Activated CD8-positive, alpha-beta T cell treated with anti-CD3 and anti-CD28 coated beads for 36 hours (primary cell): Measurements from ENCODE around the gene NRTN. TPM values are rescaled to one million over a fixed set of nuclear protein-coding genes. Genes with fewer than 3 reads are reported as not detected.

Source experiments
- ATAC-seq: fragments of 200-7000 bp; cut with Tn5 transposase; one replicate; pipeline ENCODE4 v1.10.0; 2021; ENCODE audit warnings: mild to moderate bottlenecking, moderate library complexity
- CTCF ChIA-PET: fragments of 350-600 bp; sonication (Branson Sonifier 250); formaldehyde crosslinking; loops from one replicate; lab custom pipeline; 2021; ENCODE audit warnings: antibody characterized with exemption; lab: Charles Lee
- POLR2A ChIA-PET: fragments of 350-600 bp; sonication (Branson Sonifier 250); formaldehyde crosslinking; loops from one replicate; lab custom pipeline; 2021; ENCODE audit warnings: antibody characterized with exemption; lab: Charles Lee
- DNase-seq: peaks from one replicate; pipeline ENCODE4 v3.0.0-alpha.2; 2020
- H3K27ac Mint-ChIP-seq: one replicate; pipeline ENCODE4 v1.8.0; 2021; ENCODE audit warnings: mild to moderate bottlenecking, mixed read lengths
- H3K27me3 Mint-ChIP-seq: one replicate; pipeline ENCODE4 v1.8.0; 2021; ENCODE audit warnings: mixed read lengths
- H3K36me3 Mint-ChIP-seq: one replicate; pipeline ENCODE4 v1.8.0; 2021; ENCODE audit warnings: low read depth, mixed read lengths
- H3K4me1 Mint-ChIP-seq: one replicate; pipeline ENCODE4 v1.8.0; 2021; ENCODE audit warnings: low read depth, mixed read lengths
- H3K4me3 Mint-ChIP-seq: one replicate; pipeline ENCODE4 v1.8.0; 2021; ENCODE audit warnings: mild to moderate bottlenecking, moderate library complexity, mixed read lengths
- H3K9me3 Mint-ChIP-seq: one replicate; pipeline ENCODE4 v1.8.0; 2021; ENCODE audit warnings: mixed read lengths
- CTCF ChIP-seq: fragments of 200-600 bp; IDR thresholded peaks from one replicate; pipeline ENCODE4 v1.8.0; 2022; ENCODE audit warnings: antibody characterized with exemption, mild to moderate bottlenecking
- intact Hi-C: fragments of 100-400 bp; cut with micrococcal nuclease; formaldehyde crosslinking; loops from one replicate; pipeline ENCODE4 v1.10.0; 2022
- total RNA-seq, 2 experiments: library from RNA; stranded (reverse); gene quantifications; one replicate each; pipeline ENCODE4 v1.2.3, GENCODE V29; 2021

The NRTN gene
- total RNA-seq, 2 experiments from 2014 or later, result 0.72 TPM; not detected in 1

GRCh38 chr19:5789886-5790558 lies 14.8 kb upstream of the NRTN start:
- Mint-ChIP-seq H3K27ac (peak overlapping the region; percentile 100), H3K4me3 (peak overlapping the region; percentile 100), H3K4me1 (peaks cover 17% of the 10 kb centered on the region), H3K36me3 (peaks cover 37% of the 10 kb centered on the region), H3K9me3 (no peaks in the 10 kb centered on the region), H3K27me3 (no peaks in the 10 kb centered on the region)
- TF ChIP-seq CTCF, result no peak
- CTCF ChIA-PET, result interaction anchor here (1.1 to 3.3 kb wide), 2 partner anchors 14 to 101 kb away, joined by 4 to 16 read pairs; partner anchors contain the start of gene NRTN
- POLR2A ChIA-PET, result interaction anchor here (1.1 to 4.0 kb wide), 10 partner anchors 12 to 114 kb away, joined by 3 to 31 read pairs (median 6); partner anchors contain the start of genes CATSPERD, LONP1, NDUFA11 and RPL36
- no peak for ATAC-seq
- intact Hi-C loops, result loop anchor here (5.0 to 10.0 kb wide), 2 partner anchors 95 to 187 kb away; partner anchors contain the start of genes RANBP3 and RPL36
- no peak for DNase-seq

GRCh38 chr19:5790559-5791520 lies 14.0 kb upstream of the NRTN start, which contains the start of gene DUS3L:
DUS3L (minus strand) TSS chr19:5791163; CDS start chr19:5791141, 22 bp downstream.
- no peak for TF ChIP-seq CTCF
- H3K4me1 Mint-ChIP-seq, result peaks cover 17% of the 10 kb centered on the region
- DNase-seq (peak; percentile 99), ATAC-seq (peak; percentile 96)
- peak within 1 kb of the TSS; percentile 100 for H3K27ac Mint-ChIP-seq
- H3K36me3 Mint-ChIP-seq, result peaks cover 36% of the 10 kb centered on the region
- no peaks in the 10 kb centered on the region for H3K9me3 Mint-ChIP-seq
- CTCF ChIA-PET, result interaction anchor here (0.7 to 3.3 kb wide), 3 partner anchors 13 to 101 kb away, joined by 3 to 16 read pairs (median 4); partner anchors contain the start of gene NRTN
- intact Hi-C loops, result loop anchor here (5.0 to 10.0 kb wide), 2 partner anchors 96 to 186 kb away; partner anchors contain the start of genes RANBP3 and RPL36
- peak within 1 kb of the TSS; percentile 100 for H3K4me3 Mint-ChIP-seq
- POLR2A ChIA-PET, result interaction anchor here (0.7 to 4.0 kb wide), 13 partner anchors 8 to 321 kb away, joined by 3 to 31 read pairs (median 5); partner anchors contain the start of genes CATSPERD, LONP1, NDUFA11 and RPL36
- no peaks in the 10 kb centered on the region for H3K27me3 Mint-ChIP-seq

- DNase-seq (no peak), ATAC-seq (no peak)
- Mint-ChIP-seq H3K27ac (no peak overlapping the region), H3K36me3 (peaks cover 24% of the 10 kb centered on the region), H3K4me3 (no peak overlapping the region), H3K4me1 (peaks cover 17% of the 10 kb centered on the region), H3K9me3 (no peaks in the 10 kb centered on the region), H3K27me3 (no peaks in the 10 kb centered on the region)
- ChIA-PET CTCF (interaction anchor here (1.2 to 3.3 kb wide), 3 partner anchors 9 to 102 kb away, joined by 4 to 16 read pairs (median 5); partner anchors contain the start of genes NRTN and RPL36), POLR2A (interaction anchor here (1.2 kb wide), 1 partner anchor 9 kb away, joined by 3 read pairs; no protein-coding TSS in a partner anchor)
- TF ChIP-seq CTCF, result no peak
- intact Hi-C loops, result loop anchor here (5.0 to 10.0 kb wide), 2 partner anchors 97 to 185 kb away; partner anchors contain the start of genes RANBP3 and RPL36
Observed at GRCh38 chr19:5792224-5792623, 12.6 kb upstream of the NRTN start.

GRCh38 chr19:5793188-5793587 lies 11.7 kb upstream of the NRTN start:
- intact Hi-C loops, result loop anchor here (5.0 to 10.0 kb wide), 2 partner anchors 98 to 184 kb away; partner anchors contain the start of genes RANBP3 and RPL36
- no peaks in the 10 kb centered on the region for H3K9me3 Mint-ChIP-seq
- POLR2A ChIA-PET, result interaction anchor here (1.0 to 1.8 kb wide), 3 partner anchors 35 to 111 kb away, joined by 3 to 4 read pairs (median 3); partner anchors contain the start of gene RPL36
- CTCF ChIA-PET, result interaction anchor here (0.6 to 3.8 kb wide), 5 partner anchors 8 to 114 kb away, joined by 3 to 25 read pairs (median 4); partner anchors contain the start of genes NRTN and RPL36
- ATAC-seq (no peak), DNase-seq (no peak)
- no peak for TF ChIP-seq CTCF
- H3K4me1 Mint-ChIP-seq, result peaks cover 17% of the 10 kb centered on the region
- H3K36me3 Mint-ChIP-seq, result peaks cover 20% of the 10 kb centered on the region
- H3K4me3 Mint-ChIP-seq, result no peak overlapping the region
- peaks cover 1% of the 10 kb centered on the region for H3K27me3 Mint-ChIP-seq
- no peak overlapping the region for H3K27ac Mint-ChIP-seq
